ENCODE results near the gene COMMD4.
A peak's percentile ranks its signal among the peaks of the same experiment; 100 is the strongest.
"Not testable (repeated sequence)": the region's sequence is repeated elsewhere in the genome, so short reads cannot be mapped to it uniquely, and the experiment has no call there.

Gene COMMD4

DNA sequence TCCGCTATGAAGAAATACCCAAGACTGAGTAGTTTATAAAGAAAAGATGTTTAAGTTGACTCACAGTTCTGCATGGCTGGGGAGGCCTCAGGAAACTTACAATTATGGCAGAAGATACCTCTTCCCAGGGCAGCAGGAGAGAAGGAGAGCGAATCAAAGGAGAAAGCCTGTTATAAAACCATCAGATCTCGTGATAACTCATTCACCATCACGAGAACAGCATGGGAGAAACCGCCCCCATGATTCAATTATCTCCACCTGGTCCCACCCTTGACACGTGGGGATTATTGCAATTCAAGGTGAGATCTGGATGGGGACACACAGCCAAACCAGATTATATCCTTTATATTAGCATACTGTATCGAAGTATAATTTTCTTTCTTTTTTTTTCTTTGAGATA, 3.8 kb upstream of the COMMD4 start:
- DNase-seq (ENCODE audit: low read depth), result not testable (repeated sequence)

DNA sequence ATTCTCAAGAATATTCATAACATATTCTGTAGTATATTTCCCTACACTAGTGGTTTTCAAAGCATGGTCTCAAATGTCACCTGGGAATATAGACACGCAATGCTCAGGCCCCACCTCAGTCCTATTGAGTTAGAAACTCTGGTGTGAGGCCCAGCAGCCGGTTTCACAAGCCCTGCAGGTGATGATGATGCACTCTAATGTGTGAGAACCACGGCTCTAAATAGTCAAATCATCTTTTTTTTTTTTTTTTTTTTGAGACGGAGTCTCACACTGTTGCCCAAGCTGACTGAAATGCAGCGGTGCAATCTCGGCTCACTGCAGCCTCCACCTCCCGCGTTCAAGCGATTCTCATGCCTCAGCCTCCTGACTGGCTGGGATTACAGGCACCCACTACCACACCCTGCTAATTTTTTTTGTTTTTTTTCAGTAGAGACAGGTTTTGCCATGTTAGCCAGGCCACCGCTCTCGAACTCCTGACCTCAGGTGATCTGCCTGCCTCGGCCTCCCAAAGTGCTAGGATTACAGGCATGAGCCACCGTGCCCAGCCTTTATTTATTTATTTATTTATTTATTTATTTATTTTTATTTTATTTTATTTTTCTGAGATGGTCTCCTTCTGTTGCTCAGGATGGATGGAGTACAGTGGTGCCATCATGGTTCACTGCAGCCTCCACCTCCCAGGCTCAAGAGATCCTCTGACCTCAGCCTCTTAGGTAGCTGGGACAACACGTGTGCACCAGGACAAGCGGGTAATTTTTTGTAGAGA, 2.0 kb upstream of the COMMD4 start:
- not testable (repeated sequence) for DNase-seq (ENCODE audit: low read depth)

- DNase-seq (ENCODE audit: low read depth), result no peak
These were observed 554 bp upstream of the COMMD4 start for GRCh38 chr15:75335313-75335704.

DNA sequence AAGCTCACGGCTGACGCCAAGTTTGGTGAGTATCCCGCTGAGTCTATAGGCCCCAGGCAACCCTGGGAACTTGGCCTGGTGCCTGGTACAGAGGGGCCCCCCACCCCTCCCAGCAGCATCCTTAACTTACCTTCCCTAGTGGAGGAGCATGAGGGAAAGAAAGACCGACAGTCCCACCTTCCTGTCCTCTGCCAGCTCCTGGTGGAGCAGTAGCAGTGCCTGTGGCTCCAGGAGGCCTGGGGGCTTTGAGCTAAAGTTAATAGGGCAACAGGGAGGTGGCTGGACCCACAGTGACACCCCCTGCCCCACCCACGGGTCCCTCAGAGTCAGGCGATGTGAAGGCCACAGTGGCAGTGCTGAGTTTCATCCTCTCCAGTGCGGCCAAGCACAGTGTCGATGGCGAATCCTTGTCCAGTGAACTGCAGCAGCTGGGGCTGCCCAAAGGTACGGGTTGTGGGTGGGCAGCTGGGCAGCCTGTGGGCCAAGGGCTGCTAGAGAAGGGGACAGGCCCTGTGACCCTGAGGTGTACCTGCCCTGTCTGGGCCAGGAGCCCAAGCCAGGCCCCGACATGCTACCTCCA, 2.9 kb downstream of the COMMD4 start:
- no peak for DNase-seq (ENCODE audit: low read depth)

DNA sequence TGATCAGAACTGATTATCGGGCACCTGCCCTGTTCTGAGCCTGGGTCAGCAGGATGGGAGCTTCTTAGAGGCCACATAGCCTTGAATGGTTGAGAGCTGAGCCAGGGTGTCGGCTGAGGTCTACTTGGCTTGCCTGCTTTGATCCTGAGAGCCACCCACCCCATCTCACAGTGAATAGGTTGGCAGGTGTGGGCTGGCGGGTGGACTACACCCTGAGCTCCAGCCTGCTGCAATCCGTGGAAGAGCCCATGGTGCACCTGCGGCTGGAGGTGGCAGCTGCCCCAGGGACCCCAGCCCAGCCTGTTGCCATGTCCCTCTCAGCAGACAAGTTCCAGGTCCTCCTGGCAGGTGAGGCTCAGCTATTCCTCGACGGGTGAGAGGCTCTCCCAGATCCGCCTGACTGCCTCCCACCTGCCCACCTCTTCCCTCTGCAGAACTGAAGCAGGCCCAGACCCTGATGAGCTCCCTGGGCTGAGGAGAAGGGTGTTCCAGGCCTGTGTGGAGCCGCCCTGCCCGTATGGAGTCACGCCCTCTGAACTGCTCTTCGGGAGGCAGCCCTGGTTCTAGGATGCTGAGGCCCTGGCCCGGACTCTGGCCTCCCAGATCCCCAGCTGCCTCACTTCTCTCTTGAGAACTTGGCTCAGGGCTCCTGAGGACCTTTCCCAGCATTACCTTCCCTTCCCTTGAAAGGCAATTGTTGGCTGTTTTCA, 3.8 kb downstream of the COMMD4 start:
- DNase-seq (ENCODE audit: low read depth), result no peak

- DNase-seq (ENCODE audit: low read depth), result no peak
These were observed 6.4 kb downstream of the COMMD4 start for GRCh38 chr15:75342221-75342620.

- not testable (repeated sequence) for DNase-seq (ENCODE audit: low read depth)
These were observed 8.1 kb downstream of the COMMD4 start for GRCh38 chr15:75343953-75344352.

DNA sequence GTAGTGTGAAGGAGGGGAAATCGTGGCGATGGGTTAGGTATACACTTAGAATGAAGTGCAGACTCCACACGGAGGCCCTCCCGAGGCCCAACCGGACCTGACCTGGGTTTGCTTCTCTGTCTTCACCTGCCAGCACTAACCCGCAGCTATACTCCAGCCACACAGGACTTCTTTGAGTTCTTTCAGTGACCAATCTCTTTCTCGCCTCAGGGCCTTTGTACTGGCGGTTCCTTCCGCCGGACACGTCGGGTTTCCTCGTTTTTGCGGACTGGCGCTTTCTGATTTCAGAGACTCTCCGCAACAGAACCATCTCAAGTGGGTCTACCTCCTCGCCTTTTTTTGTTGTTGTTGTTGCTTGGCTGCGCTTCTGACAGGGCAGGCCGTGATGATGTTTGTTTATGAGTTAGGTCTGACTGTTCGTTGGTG, 10.9 kb downstream of the COMMD4 start, which contains the start of gene NEIL1:
Gene NEIL1, plus strand, starts transcription at position 244 of the 426 bp plus-strand sequence. CDS start 1,867 bp downstream, outside the sequence.
- no peak for DNase-seq (ENCODE audit: low read depth)

GRCh38 chr15:75347222-75348033, 11.6 kb downstream of the COMMD4 start:
- DNase-seq (ENCODE audit: low read depth), result peak; percentile 34

GRCh38 chr15:75348034-75348561, 12.2 kb downstream of the COMMD4 start:
- no peak for DNase-seq (ENCODE audit: low read depth)

GRCh38 chr15:75348562-75349350, 12.9 kb downstream of the COMMD4 start:
- no peak for DNase-seq (ENCODE audit: low read depth)

DNA sequence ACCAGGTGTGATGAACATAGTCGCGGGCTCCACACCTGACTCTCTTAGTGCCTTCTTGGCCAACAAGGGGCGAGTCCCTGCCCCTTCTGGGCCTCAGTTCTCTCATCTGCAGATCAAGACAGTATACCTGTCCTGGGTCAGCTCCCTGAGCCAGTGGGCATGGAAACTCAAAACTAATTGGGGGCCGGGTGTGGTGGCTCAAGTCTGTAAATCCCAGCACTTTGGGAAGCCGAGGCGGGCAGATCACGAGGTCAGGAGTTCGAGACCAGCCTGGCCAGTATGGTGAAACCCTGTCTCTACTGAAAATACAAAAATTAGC, 13.4 kb downstream of the COMMD4 start:
- DNase-seq (ENCODE audit: low read depth), result not testable (repeated sequence)

- peak; percentile 23 for DNase-seq (ENCODE audit: low read depth)
These were observed 14.2 kb downstream of the COMMD4 start for GRCh38 chr15:75349851-75350588.

DNA sequence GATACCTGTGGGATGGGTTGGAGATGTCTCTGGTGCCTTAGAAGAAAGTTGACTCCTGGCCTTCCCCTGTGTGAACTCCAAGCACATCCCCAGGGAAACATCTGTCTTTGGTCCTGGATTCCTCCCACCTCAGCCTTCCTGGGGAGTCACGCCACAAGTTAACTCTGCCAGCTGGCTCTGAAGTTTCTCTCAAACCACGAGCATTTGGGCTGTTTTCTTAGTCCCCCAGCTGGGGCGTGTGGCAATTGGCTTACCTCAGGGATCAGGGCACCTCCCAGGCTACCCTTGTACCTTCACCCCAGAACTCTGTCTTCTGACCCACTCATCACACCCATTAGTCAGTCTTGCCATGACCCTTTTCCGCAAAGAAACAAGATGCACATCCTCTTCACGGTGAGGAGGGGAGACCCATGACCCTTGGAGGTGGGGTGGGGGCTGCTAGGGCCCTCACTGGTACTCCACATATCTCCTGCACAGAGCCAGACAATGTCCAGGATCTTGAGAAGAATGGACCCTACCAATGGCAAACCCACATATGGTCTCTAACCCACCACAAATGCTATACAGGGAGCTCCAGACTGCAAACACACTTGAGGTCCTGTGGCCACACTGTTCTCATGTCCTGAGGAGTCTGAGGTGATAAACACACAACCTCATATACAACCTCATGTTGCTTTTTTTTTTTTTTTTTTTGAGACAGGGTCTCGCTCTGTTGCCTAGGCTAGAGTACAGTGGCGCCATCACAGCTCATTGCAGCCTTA, 14.9 kb downstream of the COMMD4 start:
- DNase-seq (ENCODE audit: low read depth), result no peak

GRCh38 chr15:75352186-75353080, 16.6 kb downstream of the COMMD4 start:
- DNase-seq (ENCODE audit: low read depth), result no peak

- DNase-seq (ENCODE audit: low read depth), result no peak
These were observed 17.7 kb downstream of the COMMD4 start for GRCh38 chr15:75353604-75354003.

DNA sequence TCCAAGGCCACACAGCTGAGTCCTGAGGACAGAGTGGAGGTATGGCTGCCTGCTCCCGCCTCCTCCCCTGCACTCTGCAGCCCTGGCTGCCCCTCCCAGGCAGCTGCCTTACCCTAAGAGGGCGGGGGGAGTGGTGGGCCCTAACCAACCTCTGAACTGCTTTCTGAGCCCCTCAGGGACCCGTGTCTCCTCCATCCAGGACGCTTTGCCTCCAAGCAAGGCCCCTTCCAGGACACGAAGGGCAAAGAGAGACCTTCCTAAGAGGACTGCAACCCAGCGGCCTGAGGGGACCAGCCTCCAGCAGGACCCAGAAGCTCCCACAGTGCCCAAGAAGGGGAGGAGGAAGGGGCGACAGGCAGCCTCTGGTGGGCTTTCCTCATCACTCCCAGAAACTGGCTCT, 18.6 kb downstream of the COMMD4 start:
- no peak for DNase-seq (ENCODE audit: low read depth)

DNA sequence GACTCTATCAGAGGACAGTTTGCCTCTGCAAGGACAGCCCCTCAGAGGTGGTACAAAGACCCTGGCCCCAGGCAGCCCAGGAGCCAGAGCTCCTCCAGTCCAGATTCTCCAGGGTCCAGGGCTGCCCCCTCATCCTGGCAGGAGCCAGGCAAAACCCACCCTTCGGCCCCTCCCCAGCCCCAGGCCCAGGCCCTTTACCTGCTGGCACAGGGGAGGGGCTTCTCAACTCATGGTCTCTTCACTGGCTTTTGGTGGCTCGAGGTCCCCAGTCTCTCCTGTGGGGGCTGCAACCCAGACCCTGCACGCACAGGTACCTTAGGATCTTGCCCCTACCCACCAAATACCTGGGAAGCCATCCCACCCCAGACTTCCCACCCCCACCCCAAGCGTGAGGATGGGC, 19.5 kb downstream of the COMMD4 start:
- DNase-seq (ENCODE audit: low read depth), result no peak

DNA sequence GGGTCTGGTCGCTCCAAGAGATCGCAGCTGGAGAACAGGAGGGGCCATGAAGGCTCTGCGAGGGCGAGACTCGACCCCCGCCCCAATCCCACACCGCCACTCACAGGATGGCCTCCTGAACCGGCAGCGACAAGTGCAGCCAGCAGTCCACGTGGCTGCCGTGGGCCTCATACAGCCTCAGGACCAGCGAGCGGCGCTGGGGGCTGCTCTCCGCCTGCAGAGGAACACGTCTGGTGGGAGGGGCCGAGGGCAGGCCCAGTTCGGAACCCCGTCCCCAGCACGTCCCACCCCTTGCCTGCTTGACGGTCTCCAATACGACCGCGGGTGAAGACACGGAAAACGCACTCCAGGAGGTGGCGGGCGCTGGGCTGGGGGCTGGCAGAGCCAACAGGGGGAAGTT, 20.1 kb downstream of the COMMD4 start:
- no peak for DNase-seq (ENCODE audit: low read depth)
